Measurements from ENCODE around the gene CROT. TPM values are rescaled to one million over a fixed set of nuclear protein-coding genes. Genes with fewer than 3 reads are reported as not detected.
A peak's percentile ranks its signal among the peaks of the same experiment; 100 is the strongest.

The CROT gene
- polyA plus RNA-seq, 10 donors: 7.2 to 14.4 (median 12.8) TPM

- DNase-seq: no peak
Observed at GRCh38 chr7:87339373-87339897, 6.0 kb upstream of the CROT start.

GRCh38 chr7:87341441-87341840 lies 4.0 kb upstream of the CROT start:
- no peak for DNase-seq

- no peak for DNase-seq
Observed at GRCh38 chr7:87342231-87342630, 3.2 kb upstream of the CROT start.

GRCh38 chr7:87344446-87344845 lies 1.0 kb upstream of the CROT start:
- DNase-seq: peak in 1 of 3 donors; percentile 4

GRCh38 chr7:87345962-87346371 lies 503 bp downstream of the CROT start:
- DNase-seq: no peak

GRCh38 chr7:87347207-87347606 lies 1.7 kb downstream of the CROT start:
- DNase-seq: no peak

- no peak for DNase-seq
Observed at GRCh38 chr7:87347664-87348063, 2.2 kb downstream of the CROT start.

GRCh38 chr7:87354749-87355148 lies 9.3 kb downstream of the CROT start:
- DNase-seq: no peak

GRCh38 chr7:87356448-87356847 lies 11.0 kb downstream of the CROT start:
- DNase-seq: no peak

- no peak for DNase-seq
Observed at GRCh38 chr7:87359366-87359765, 13.9 kb downstream of the CROT start.

- no peak for DNase-seq
Observed at GRCh38 chr7:87361320-87361719, 15.9 kb downstream of the CROT start.

- DNase-seq: no peak
Observed at GRCh38 chr7:87363342-87363741, 17.9 kb downstream of the CROT start.

GRCh38 chr7:87364246-87364645 lies 18.8 kb downstream of the CROT start:
- DNase-seq: no peak

GRCh38 chr7:87369216-87369615 lies 23.8 kb downstream of the CROT start:
- DNase-seq: no peak

- peak in 1 of 3 donors; percentile 1 for DNase-seq
Observed at GRCh38 chr7:87370660-87371180, 25.3 kb downstream of the CROT start.

GRCh38 chr7:87375662-87376435 lies 30.4 kb downstream of the CROT start:
- no peak for DNase-seq

- no peak for DNase-seq
Observed at GRCh38 chr7:87380905-87381304, 35.4 kb downstream of the CROT start.

GRCh38 chr7:87391020-87391701 lies 45.7 kb downstream of the CROT start:
- no peak for DNase-seq

GRCh38 chr7:87395442-87396020 lies 50.1 kb downstream of the CROT start:
- DNase-seq: no peak

GRCh38 chr7:87398446-87398845 lies 53.0 kb downstream of the CROT start:
- peak in 1 of 3 donors; percentile 45 for DNase-seq

GRCh38 chr7:87404674-87405073 lies 59.2 kb downstream of the CROT start:
- DNase-seq: no peak

- peak in 1 of 3 donors; percentile 4 for DNase-seq
Observed at GRCh38 chr7:87411186-87411585, 65.7 kb downstream of the CROT start.

- no peak for DNase-seq
Observed at GRCh38 chr7:87413029-87413428, 67.6 kb downstream of the CROT start.
